Calu3 (cell line): ENCODE data around the gene SPSB2. TPM values are rescaled to one million over a fixed set of nuclear protein-coding genes. Genes with fewer than 3 reads are reported as not detected.
A peak's percentile ranks its signal among the peaks of the same experiment; 100 is the strongest.
"Not testable (repeated sequence)": the region's sequence is repeated elsewhere in the genome, so short reads cannot be mapped to it uniquely, and the experiment has no call there.

Source experiments
- BruUV-seq: library from RNA; stranded (reverse); fragments of 400-500 nt; replicated peaks from 2 replicates; lab custom pipeline; 2021; lab: Mats Ljungman, UMichigan
- CTCF ChIA-PET: fragments of 300-600 bp; sonication (Branson Sonifier 250); formaldehyde crosslinking; loops from one replicate; lab custom pipeline; 2022; ENCODE audit warnings: antibody characterized with exemption; lab: Charles Lee
- DNase-seq: peaks from one replicate; pipeline ENCODE4 v3.0.0; 2022
- H3K27ac Mint-ChIP-seq: one replicate; pipeline ENCODE4 v1.8.0; 2022; ENCODE audit warnings: mixed read lengths; ENCODE audit not compliant: unreplicated experiment
- H3K27me3 Mint-ChIP-seq: one replicate; pipeline ENCODE4 v1.8.0; 2022; ENCODE audit warnings: mixed read lengths; ENCODE audit not compliant: unreplicated experiment
- H3K36me3 Mint-ChIP-seq: one replicate; pipeline ENCODE4 v1.8.0; 2022; ENCODE audit warnings: mild to moderate bottlenecking, moderate library complexity, mixed read lengths; ENCODE audit not compliant: insufficient read depth, unreplicated experiment
- H3K4me1 Mint-ChIP-seq: one replicate; pipeline ENCODE4 v1.8.0; 2022; ENCODE audit warnings: mild to moderate bottlenecking, low read depth, mixed read lengths; ENCODE audit not compliant: unreplicated experiment
- H3K4me3 Mint-ChIP-seq: one replicate; pipeline ENCODE4 v1.8.0; 2022; ENCODE audit warnings: mild to moderate bottlenecking, low read depth, moderate library complexity, mixed read lengths; ENCODE audit not compliant: unreplicated experiment
- H3K9me3 Mint-ChIP-seq: one replicate; pipeline ENCODE4 v1.8.0; 2022; ENCODE audit warnings: low read depth, mixed read lengths; ENCODE audit not compliant: unreplicated experiment
- CTCF ChIP-seq: fragments of 200-600 bp; IDR thresholded peaks from one replicate; pipeline ENCODE4 v1.8.0; 2022; ENCODE audit warnings: antibody characterized with exemption; ENCODE audit not compliant: unreplicated experiment
- intact Hi-C: fragments of 100-400 bp; cut with micrococcal nuclease; formaldehyde crosslinking; loops from one replicate; pipeline ENCODE4 v1.10.0; 2022; ENCODE audit not compliant: unreplicated experiment
- total RNA-seq: library from RNA; stranded (reverse); gene quantifications from 2 replicates; pipeline ENCODE4 v1.2.3, GENCODE V29; 2022

Gene SPSB2
- total RNA-seq, 1 experiment from 2014 or later = 18.0 TPM

- BruUV-seq = no TSS peak
- no peaks in the 10 kb centered on the region for H3K9me3 Mint-ChIP-seq
- peak within 1 kb of the TSS; percentile 88 for H3K4me3 Mint-ChIP-seq
- peak within 1 kb of the TSS; percentile 91 for H3K27ac Mint-ChIP-seq
- peaks cover 77% of the 10 kb centered on the region for H3K36me3 Mint-ChIP-seq
- intact Hi-C loops = loop anchor here (5.0 kb wide), 2 partner anchors 60 to 75 kb away; partner anchors contain the start of genes ATN1, C12orf57 and RNU7-1
- peaks cover 43% of the 10 kb centered on the region for H3K4me1 Mint-ChIP-seq
- no peak for TF ChIP-seq CTCF
- H3K27me3 Mint-ChIP-seq = no peaks in the 10 kb centered on the region
- peak; percentile 78 for DNase-seq
- CTCF ChIA-PET = interaction anchor here (0.7 to 2.0 kb wide), 3 partner anchors 15 to 572 kb away, joined by 5 to 15 read pairs (median 6); partner anchors contain the start of genes CDCA3 and USP5
Measured at GRCh38 chr12:6867413-6868210, 5.5 kb downstream of the SPSB2 start, which contains the start of gene TPI1. TSS of gene TPI1 (plus strand) at chr12:6867531. CDS start at chr12:6867567, 36 bp downstream.

GRCh38 chr12:6866920-6867412, 6.1 kb downstream of the SPSB2 start:
- Mint-ChIP-seq H3K36me3 (peaks cover 75% of the 10 kb centered on the region), H3K4me1 (peaks cover 37% of the 10 kb centered on the region), H3K9me3 (no peaks in the 10 kb centered on the region), H3K27me3 (no peaks in the 10 kb centered on the region), H3K27ac (peak overlapping the region; percentile 91), H3K4me3 (peak overlapping the region; percentile 88)
- no peak for TF ChIP-seq CTCF
- peak; percentile 17 for DNase-seq
- intact Hi-C loops = loop anchor here (5.0 kb wide), 2 partner anchors 60 to 75 kb away; partner anchors contain the start of genes ATN1, C12orf57 and RNU7-1
- CTCF ChIA-PET = interaction anchor here (0.7 to 1.0 kb wide), 3 partner anchors 15 to 571 kb away, joined by 4 to 6 read pairs (median 5); partner anchors contain the start of gene USP5
- BruUV-seq = no TSS peak

GRCh38 chr12:6866163-6866919, 6.8 kb downstream of the SPSB2 start:
- peak overlapping the region; percentile 91 for H3K27ac Mint-ChIP-seq

GRCh38 chr12:6865307-6865706, 7.8 kb downstream of the SPSB2 start:
- not testable (repeated sequence) for H3K27ac Mint-ChIP-seq, H3K27me3 Mint-ChIP-seq, H3K4me3 Mint-ChIP-seq, DNase-seq, BruUV-seq, H3K9me3 Mint-ChIP-seq
- peaks cover 22% of the 10 kb centered on the region for H3K4me1 Mint-ChIP-seq
- intact Hi-C loops = loop anchor here (5.0 kb wide), 2 partner anchors 62 to 77 kb away; partner anchors contain the start of genes ATN1, C12orf57 and RNU7-1
- CTCF ChIA-PET = interaction anchor here (0.6 kb wide), 1 partner anchor 189 kb away, joined by 3 read pairs; no protein-coding TSS in a partner anchor
- H3K36me3 Mint-ChIP-seq = peaks cover 61% of the 10 kb centered on the region

More at GRCh38 chr12:6866163-6866919, 6.8 kb downstream of the SPSB2 start:
- Mint-ChIP-seq H3K4me1 (peaks cover 32% of the 10 kb centered on the region), H3K4me3 (no peak overlapping the region), H3K27me3 (no peaks in the 10 kb centered on the region), H3K36me3 (peaks cover 72% of the 10 kb centered on the region), H3K9me3 (no peaks in the 10 kb centered on the region)
- TF ChIP-seq CTCF = no peak
- CTCF ChIA-PET = interaction anchor here (0.7 to 1.0 kb wide), 3 partner anchors 14 to 571 kb away, joined by 4 to 6 read pairs (median 5); partner anchors contain the start of gene USP5
- DNase-seq = no peak
- no TSS peak for BruUV-seq
- intact Hi-C loops = loop anchor here (5.0 kb wide), 2 partner anchors 61 to 76 kb away; partner anchors contain the start of genes ATN1, C12orf57 and RNU7-1
